ENCODE data around the gene ZNF407. TPM values are rescaled to one million over a fixed set of nuclear protein-coding genes. Genes with fewer than 3 reads are reported as not detected.

The ZNF407 gene
- total RNA-seq, 1 experiment from 2014 or later = 5.3 TPM

DNA sequence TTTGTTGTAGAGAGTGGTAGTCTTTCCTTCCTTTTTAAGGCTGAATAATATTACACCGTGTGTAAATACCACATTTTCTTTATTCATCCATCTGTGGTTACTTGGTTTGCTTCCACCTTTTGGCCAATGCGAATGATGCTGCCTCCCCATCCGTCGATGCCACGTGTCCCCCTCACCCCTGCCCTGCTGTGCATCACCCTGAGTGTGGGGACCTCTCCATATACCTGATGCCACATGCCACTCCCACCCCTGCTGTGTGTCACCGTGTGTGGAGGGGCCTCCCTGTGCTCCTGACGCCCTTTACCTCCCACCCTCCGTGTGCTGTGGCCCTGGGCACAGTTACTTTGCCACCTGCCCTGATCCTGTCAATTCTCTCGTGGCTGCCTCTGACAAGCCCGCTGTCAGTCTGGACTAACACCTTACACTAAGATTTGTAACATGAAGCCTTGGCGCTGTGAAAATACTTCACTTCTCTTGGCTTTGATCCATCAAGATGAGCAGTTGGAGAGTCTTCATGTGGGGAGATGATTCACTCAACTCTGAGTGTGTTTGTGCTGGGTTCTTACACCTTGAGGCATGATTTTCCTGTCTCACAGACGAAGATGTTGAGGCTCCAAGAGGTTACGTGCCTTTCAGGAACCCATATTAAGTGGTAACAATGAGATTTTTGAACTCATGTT, 234.0 kb downstream of the ZNF407 start:
- DNase-seq (ENCODE audit: low read depth) = peak; percentile 10

DNA sequence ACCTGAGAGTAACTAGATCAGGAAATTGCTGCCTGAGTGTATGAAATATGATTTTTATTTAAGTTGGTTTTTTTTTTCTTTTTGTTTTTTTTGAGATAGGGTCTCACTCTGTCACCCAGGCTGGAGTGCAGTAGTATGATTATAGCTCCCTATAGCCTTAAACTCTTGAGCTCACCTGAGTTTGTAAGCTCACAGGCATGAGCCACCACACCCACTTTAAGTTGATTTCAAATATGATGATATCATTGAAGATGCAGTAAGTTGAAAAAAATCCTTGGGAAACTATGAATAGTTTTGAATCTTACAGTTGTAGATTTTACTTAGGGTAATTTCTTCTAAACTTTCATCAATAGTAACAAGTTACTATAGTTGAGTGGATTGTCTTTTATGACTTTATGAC, 234.7 kb downstream of the ZNF407 start:
- no peak for DNase-seq (ENCODE audit: low read depth)

DNA sequence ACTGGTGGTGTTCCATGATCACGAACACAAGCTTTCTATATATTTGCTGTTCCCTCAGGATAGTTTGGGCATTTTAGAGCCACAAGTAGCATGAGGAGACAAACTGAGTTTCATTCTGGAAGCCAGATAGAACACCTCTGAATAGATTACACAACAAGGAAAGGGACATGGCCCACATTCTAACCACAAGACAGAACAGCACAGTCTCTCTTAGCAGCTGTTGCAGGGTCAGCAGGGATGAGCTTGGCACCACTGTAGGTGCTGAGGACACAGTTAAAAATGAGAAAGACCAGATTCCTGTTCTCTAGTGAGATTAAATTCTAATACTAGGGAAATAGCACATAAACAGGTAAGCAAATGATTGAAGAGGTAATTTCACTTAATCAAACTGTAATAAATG, 235.3 kb downstream of the ZNF407 start:
- DNase-seq (ENCODE audit: low read depth) = no peak

DNA sequence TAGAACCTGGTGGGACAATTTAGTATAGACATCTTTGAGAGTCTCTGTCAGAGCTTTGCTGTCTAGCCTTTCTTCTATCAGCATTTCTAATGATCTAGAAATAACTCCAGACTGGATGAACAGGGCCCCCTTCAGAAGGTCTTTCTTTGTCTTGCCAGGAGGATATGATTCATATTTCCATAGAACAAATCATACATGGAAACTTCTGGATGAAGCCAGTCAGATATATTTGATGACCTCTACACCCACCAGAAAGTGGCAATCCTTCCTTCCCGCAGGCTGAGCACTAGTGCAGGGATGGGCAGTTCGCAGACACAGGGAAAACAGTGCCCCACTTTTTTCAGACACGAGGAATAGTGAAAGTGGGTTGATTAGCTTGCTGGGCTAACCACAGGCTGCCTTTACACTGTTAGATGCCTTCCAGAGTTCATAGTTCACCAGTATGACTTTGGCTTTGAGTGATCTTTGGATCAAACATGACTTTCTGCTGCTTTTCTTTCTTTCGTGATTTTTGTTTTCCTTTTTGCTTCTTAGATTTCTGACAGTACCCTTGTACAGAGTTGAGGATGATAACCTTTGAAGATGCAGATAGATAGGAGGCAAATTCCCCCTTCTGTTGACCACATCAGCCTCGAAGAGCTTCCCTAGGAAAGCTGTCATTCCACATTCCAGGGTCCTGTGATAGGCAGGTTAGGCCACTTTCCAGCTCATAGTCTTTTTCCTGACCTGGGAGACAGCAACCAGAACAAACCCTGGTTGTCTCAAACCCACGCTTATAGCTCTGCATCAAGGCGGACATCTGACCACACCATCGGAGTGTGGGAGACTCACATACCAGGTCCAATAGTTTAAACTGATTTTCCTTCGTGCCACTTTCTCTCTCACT, 237.0 kb downstream of the ZNF407 start:
- DNase-seq (ENCODE audit: low read depth) = peak; percentile 7

DNA sequence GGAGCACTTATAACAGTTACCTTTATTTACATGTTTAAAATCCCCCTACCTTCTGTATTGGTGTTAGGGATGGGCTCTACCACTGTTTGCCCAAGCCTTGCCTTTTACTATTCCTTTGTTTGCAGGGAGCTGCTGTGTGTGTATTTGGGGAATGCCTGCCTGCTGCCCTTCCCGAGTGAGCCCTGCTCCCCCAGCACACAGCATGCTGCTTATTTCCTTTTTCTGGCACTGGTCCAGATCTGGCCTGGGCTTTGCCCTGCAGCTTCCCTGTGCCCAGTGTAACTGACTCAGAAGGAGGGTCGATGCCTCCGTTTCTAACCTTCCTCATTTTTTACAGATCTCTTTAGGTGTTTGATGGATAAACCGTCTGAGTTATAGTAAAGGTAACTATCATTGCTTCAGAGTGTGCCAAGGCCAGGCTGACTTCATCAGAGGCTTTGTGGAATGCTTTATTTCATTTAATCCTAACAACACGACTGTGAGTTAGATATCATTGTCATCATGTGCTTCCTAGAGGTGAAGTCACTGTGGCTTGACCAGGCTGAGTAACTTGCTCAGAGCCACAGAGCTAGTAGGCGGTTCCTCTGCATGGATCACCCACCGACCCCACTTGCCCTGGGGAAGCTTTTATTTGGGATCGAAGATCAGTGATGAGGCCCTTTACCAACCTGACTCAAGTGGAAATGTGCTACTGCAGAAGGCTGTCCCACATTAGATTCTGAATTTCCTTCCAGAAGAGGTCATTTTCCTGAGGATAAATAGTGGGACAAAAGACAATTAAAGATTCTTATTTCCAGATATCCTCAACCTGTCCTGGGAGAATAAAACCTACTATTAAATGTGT, 238.8 kb downstream of the ZNF407 start:
- peak; percentile 41 for DNase-seq (ENCODE audit: low read depth)

- peak; percentile 43 for DNase-seq (ENCODE audit: low read depth)
These were observed 243.0 kb downstream of the ZNF407 start for GRCh38 chr18:74840492-74841167.

DNA sequence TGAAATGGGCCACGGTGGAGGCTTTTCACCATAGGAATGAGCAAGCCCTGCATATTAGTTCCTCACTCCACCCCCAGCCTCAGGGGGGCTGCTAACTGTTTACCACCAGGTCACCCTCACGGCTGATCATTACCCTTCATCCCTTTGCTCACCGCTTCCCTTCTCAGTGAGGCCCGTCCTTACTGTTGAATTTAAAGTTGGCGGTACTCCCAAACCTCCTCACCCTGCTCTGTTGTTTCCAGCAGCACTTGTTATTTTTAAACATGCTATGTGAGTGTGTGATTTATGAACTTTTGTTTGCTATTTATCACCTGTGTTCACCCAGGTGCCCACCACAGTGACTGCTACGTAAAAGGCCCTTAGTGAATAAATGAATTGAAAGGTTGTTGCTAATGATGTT, 243.6 kb downstream of the ZNF407 start:
- DNase-seq (ENCODE audit: low read depth) = no peak

DNA sequence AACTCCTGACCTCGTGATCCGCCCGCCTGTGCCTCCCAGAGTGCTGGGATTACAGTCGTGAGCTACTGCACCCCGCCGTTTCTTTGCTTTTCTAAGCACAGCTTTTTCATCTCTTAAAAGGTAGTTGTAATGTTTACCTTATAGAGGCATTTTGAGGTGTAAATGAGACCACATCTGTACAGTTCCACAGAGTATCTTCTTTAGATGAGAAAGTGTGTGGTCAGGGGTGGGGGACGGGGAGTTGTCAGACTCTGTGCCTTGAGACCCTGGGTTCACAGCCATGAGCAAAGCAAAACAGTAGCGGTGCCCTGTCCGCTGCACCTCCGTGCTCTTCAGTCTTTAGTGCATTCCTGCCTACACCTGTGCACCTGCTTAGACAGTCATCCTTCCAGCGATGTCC, 251.6 kb downstream of the ZNF407 start:
- DNase-seq (ENCODE audit: low read depth) = no peak

DNA sequence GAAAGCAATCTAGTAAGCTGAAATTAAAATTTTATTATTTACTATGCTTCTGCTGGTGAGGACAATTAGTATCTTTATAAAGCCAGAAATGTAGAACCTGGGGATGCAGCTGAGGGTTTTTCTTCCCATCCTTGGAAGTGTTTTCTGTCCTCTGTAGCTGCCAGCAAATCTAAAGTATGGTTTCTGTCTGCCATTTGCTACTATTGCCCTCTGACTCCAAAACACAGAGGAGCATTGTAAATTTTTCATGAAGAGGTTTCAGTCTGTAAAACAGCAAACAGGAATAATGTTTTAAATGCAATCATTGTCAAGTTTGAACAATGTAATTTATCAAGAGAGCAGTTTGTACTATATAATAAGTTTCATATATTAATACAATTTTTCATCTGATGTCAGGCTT, 258.8 kb downstream of the ZNF407 start:
- DNase-seq (ENCODE audit: low read depth) = no peak

GRCh38 chr18:74856928-74857327, 259.3 kb downstream of the ZNF407 start:
- no peak for DNase-seq (ENCODE audit: low read depth)

DNA sequence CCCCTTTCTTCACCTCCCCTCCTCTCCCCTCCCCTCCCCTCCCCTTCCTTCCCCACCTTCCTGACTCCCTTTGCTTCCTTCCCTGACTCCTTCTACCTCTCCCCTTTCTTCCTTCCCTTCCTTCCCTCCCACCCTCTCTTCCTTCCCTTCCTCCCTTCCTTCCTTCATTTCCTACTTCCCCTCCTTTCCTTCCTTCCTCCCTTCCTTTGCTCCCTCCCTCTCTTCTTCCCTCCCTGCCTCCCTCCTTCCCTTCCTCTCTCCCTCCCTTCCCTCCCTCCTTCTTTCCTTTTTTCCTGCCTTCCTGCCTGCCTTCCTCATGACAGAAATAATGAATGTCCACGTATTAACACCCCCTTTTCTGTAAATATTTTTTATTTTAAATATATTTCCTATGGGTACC, 260.2 kb downstream of the ZNF407 start:
- DNase-seq (ENCODE audit: low read depth) = no peak

- DNase-seq (ENCODE audit: low read depth) = no peak
These were observed 263.5 kb downstream of the ZNF407 start for GRCh38 chr18:74861154-74861553.

- no peak for DNase-seq (ENCODE audit: low read depth)
These were observed 264.4 kb downstream of the ZNF407 start for GRCh38 chr18:74862094-74862493.

GRCh38 chr18:74866577-74866976, 268.9 kb downstream of the ZNF407 start:
- DNase-seq (ENCODE audit: low read depth) = no peak

DNA sequence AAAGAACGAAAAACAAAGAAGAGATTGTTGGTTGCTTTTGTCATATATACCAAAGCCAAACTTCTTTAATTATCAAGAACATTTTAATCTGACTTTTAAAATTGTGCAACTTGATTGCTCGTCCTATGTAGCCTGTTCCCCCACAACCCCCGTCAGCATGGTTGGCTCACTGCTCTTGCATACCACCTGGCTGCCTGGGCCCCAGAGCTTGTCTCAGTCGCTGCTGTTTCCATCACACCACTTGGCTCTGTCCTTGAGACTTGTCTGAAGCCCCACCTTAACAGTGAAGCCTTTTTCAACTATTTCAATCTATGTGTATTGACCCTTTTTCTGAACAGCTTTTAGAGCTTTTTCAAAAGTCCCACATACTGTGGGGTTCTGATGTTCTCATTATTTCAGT, 270.8 kb downstream of the ZNF407 start:
- no peak for DNase-seq (ENCODE audit: low read depth)

GRCh38 chr18:74869904-74870863, 272.5 kb downstream of the ZNF407 start:
- DNase-seq (ENCODE audit: low read depth) = peak; percentile 21

- no peak for DNase-seq (ENCODE audit: low read depth)
These were observed 273.3 kb downstream of the ZNF407 start for GRCh38 chr18:74870950-74871349.

GRCh38 chr18:74873629-74874028, 276.0 kb downstream of the ZNF407 start:
- no peak for DNase-seq (ENCODE audit: low read depth)

DNA sequence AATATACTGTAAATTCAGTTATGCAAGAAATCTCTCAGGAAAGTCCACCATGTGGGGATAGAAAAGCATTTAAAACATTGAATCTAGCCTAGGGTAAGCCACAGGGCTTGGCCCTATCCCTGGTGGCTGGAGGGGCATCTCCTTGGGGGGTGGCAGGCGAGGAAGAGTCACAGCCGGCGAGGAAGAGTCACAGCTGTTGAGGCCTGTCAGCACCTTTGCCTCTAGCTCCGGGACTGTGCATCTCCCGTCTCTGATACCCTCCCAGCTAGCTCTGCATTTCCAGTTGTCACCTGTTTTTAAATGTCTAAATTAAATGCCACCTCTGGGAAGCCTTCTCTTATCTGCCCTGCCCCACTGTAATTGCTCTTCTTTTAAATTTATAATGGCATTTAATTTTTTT, 276.7 kb downstream of the ZNF407 start:
- DNase-seq (ENCODE audit: low read depth) = no peak

GRCh38 chr18:74876630-74877243, 279.1 kb downstream of the ZNF407 start:
- DNase-seq (ENCODE audit: low read depth) = no peak
